ENCODE data around the gene VWC2L. TPM values are rescaled to one million over a fixed set of nuclear protein-coding genes. Genes with fewer than 3 reads are reported as not detected.

VWC2L gene
- total RNA-seq, 1 experiment from 2014 or later: not detected

DNA sequence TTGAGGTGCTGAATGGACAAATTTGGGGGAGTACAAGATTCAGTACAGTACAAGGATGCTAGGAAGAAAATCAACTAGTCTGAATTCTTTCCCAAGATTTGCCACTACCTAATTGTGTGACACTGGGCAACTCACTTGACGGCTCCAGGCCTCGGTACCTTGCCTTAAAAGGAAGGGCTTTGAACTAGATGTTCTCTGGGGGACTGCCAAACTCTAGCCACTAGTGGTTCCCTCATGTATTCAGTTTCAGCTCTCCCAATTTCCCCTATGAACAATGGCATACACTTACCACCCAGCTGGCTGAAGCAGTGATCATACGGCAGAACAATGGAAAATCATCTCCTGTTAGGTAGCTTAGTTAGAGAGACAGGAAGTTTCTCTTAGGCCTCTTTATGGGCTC is 73.4 kb downstream of the VWC2L start:
- Mint-ChIP-seq H3K27ac (no peak overlapping the region), H3K4me1 (peaks cover 4% of the 10 kb centered on the region), H3K4me3 (no peak overlapping the region), H3K9me3 (no peaks in the 10 kb centered on the region), H3K36me3 (no peaks in the 10 kb centered on the region), H3K27me3 (ENCODE audit: low read depth) (no peaks in the 10 kb centered on the region)
- TF ChIP-seq RELA (CRISPR knock-in tag; IDR thresholded peaks at IDR 0.05; ENCODE audit: borderline replicate concordance) (no peak), RORB (CRISPR knock-in tag; IDR thresholded peaks at IDR 0.05) (no peak), ZNF219 (CRISPR knock-in tag; IDR thresholded peaks at IDR 0.05; ENCODE audit: borderline replicate concordance) (no peak), GABPB1 (CRISPR knock-in tag; IDR thresholded peaks at IDR 0.05) (no peak), ZNF396 (CRISPR knock-in tag; IDR thresholded peaks at IDR 0.05; ENCODE audit: borderline replicate concordance) (no peak), TEAD1 (CRISPR knock-in tag; IDR thresholded peaks at IDR 0.05) (no peak), KAT7 (CRISPR knock-in tag; IDR thresholded peaks at IDR 0.05; ENCODE audit: borderline replicate concordance) (no peak), ZBTB21 (CRISPR knock-in tag; IDR thresholded peaks at IDR 0.05; ENCODE audit: borderline replicate concordance) (no peak), TP53 (CRISPR knock-in tag; IDR thresholded peaks at IDR 0.05) (no peak), TEAD4 (CRISPR knock-in tag; IDR thresholded peaks at IDR 0.05) (no peak)
- TF ChIP-seq, protein P1, sequence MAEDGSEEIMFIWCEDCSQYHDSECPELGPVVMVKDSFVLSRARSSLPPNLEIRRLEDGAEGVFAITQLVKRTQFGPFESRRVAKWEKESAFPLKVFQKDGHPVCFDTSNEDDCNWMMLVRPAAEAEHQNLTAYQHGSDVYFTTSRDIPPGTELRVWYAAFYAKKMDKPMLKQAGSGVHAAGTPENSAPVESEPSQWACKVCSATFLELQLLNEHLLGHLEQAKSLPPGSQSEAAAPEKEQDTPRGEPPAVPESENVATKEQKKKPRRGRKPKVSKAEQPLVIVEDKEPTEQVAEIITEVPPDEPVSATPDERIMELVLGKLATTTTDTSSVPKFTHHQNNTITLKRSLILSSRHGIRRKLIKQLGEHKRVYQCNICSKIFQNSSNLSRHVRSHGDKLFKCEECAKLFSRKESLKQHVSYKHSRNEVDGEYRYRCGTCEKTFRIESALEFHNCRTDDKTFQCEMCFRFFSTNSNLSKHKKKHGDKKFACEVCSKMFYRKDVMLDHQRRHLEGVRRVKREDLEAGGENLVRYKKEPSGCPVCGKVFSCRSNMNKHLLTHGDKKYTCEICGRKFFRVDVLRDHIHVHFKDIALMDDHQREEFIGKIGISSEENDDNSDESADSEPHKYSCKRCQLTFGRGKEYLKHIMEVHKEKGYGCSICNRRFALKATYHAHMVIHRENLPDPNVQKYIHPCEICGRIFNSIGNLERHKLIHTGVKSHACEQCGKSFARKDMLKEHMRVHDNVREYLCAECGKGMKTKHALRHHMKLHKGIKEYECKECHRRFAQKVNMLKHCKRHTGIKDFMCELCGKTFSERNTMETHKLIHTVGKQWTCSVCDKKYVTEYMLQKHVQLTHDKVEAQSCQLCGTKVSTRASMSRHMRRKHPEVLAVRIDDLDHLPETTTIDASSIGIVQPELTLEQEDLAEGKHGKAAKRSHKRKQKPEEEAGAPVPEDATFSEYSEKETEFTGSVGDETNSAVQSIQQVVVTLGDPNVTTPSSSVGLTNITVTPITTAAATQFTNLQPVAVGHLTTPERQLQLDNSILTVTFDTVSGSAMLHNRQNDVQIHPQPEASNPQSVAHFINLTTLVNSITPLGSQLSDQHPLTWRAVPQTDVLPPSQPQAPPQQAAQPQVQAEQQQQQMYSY (CRISPR knock-in tag; IDR thresholded peaks at IDR 0.05): no peak
- TF ChIP-seq, protein P2, sequence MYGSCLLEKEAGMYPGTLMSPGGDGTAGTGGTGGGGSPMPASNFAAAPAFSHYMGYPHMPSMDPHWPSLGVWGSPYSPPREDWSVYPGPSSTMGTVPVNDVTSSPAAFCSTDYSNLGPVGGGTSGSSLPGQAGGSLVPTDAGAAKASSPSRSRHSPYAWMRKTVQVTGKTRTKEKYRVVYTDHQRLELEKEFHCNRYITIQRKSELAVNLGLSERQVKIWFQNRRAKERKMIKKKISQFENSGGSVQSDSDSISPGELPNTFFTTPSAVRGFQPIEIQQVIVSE (CRISPR knock-in tag; IDR thresholded peaks at IDR 0.05; ENCODE audit: borderline replicate concordance): no peak
- TF ChIP-seq, protein P3, sequence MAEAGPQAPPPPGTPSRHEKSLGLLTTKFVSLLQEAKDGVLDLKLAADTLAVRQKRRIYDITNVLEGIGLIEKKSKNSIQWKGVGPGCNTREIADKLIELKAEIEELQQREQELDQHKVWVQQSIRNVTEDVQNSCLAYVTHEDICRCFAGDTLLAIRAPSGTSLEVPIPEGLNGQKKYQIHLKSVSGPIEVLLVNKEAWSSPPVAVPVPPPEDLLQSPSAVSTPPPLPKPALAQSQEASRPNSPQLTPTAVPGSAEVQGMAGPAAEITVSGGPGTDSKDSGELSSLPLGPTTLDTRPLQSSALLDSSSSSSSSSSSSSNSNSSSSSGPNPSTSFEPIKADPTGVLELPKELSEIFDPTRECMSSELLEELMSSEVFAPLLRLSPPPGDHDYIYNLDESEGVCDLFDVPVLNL (CRISPR knock-in tag; IDR thresholded peaks at IDR 0.05; ENCODE audit: borderline replicate concordance, low read depth): no peak
- TF ChIP-seq, protein P4, sequence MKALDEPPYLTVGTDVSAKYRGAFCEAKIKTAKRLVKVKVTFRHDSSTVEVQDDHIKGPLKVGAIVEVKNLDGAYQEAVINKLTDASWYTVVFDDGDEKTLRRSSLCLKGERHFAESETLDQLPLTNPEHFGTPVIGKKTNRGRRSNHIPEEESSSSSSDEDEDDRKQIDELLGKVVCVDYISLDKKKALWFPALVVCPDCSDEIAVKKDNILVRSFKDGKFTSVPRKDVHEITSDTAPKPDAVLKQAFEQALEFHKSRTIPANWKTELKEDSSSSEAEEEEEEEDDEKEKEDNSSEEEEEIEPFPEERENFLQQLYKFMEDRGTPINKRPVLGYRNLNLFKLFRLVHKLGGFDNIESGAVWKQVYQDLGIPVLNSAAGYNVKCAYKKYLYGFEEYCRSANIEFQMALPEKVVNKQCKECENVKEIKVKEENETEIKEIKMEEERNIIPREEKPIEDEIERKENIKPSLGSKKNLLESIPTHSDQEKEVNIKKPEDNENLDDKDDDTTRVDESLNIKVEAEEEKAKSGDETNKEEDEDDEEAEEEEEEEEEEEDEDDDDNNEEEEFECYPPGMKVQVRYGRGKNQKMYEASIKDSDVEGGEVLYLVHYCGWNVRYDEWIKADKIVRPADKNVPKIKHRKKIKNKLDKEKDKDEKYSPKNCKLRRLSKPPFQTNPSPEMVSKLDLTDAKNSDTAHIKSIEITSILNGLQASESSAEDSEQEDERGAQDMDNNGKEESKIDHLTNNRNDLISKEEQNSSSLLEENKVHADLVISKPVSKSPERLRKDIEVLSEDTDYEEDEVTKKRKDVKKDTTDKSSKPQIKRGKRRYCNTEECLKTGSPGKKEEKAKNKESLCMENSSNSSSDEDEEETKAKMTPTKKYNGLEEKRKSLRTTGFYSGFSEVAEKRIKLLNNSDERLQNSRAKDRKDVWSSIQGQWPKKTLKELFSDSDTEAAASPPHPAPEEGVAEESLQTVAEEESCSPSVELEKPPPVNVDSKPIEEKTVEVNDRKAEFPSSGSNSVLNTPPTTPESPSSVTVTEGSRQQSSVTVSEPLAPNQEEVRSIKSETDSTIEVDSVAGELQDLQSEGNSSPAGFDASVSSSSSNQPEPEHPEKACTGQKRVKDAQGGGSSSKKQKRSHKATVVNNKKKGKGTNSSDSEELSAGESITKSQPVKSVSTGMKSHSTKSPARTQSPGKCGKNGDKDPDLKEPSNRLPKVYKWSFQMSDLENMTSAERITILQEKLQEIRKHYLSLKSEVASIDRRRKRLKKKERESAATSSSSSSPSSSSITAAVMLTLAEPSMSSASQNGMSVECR (CRISPR knock-in tag; IDR thresholded peaks at IDR 0.05; ENCODE audit: borderline replicate concordance): no peak
- ChIA-PET CTCF (no interaction called here), POLR2A (no interaction called here)
- DNase-seq (ENCODE audit: low spot score) (no peak), ATAC-seq (no peak)

DNA sequence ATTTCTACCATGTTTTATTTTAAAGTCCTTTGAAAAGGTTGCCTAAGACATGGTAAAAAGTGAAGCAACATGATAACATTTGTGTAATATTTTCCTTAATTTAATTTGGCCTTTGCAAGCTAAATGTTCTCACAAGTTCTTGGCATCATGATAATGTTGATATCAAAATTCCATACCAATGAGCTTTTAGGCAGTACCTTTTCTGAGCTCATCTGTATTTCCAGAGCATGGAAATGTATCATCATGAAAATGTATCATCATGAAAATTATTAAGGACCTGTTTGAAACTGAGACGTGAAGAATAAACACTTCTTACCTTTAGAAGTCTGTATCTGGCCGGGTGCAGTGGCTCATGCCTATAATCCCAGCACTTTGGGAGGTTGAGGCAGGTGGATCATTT is 73.8 kb downstream of the VWC2L start:
- no peak for ATAC-seq
- no peaks in the 10 kb centered on the region for H3K9me3 Mint-ChIP-seq
- H3K27me3 Mint-ChIP-seq (ENCODE audit: low read depth): no peaks in the 10 kb centered on the region
- no peak overlapping the region for H3K27ac Mint-ChIP-seq
- H3K4me1 Mint-ChIP-seq: peaks cover 4% of the 10 kb centered on the region
- ChIA-PET CTCF (no interaction called here), POLR2A (no interaction called here)
- no peak overlapping the region for H3K4me3 Mint-ChIP-seq
- DNase-seq (ENCODE audit: low spot score): no peak
- no peaks in the 10 kb centered on the region for H3K36me3 Mint-ChIP-seq
- TF ChIP-seq, protein P5, sequence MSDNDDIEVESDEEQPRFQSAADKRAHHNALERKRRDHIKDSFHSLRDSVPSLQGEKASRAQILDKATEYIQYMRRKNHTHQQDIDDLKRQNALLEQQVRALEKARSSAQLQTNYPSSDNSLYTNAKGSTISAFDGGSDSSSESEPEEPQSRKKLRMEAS (CRISPR knock-in tag; IDR thresholded peaks at IDR 0.05): no peak
- TF ChIP-seq ZBTB21 (CRISPR knock-in tag; IDR thresholded peaks at IDR 0.05; ENCODE audit: borderline replicate concordance): no peak
- no peak for TF ChIP-seq ZNF232 (CRISPR knock-in tag; IDR thresholded peaks at IDR 0.05)
- TF ChIP-seq, protein P6, sequence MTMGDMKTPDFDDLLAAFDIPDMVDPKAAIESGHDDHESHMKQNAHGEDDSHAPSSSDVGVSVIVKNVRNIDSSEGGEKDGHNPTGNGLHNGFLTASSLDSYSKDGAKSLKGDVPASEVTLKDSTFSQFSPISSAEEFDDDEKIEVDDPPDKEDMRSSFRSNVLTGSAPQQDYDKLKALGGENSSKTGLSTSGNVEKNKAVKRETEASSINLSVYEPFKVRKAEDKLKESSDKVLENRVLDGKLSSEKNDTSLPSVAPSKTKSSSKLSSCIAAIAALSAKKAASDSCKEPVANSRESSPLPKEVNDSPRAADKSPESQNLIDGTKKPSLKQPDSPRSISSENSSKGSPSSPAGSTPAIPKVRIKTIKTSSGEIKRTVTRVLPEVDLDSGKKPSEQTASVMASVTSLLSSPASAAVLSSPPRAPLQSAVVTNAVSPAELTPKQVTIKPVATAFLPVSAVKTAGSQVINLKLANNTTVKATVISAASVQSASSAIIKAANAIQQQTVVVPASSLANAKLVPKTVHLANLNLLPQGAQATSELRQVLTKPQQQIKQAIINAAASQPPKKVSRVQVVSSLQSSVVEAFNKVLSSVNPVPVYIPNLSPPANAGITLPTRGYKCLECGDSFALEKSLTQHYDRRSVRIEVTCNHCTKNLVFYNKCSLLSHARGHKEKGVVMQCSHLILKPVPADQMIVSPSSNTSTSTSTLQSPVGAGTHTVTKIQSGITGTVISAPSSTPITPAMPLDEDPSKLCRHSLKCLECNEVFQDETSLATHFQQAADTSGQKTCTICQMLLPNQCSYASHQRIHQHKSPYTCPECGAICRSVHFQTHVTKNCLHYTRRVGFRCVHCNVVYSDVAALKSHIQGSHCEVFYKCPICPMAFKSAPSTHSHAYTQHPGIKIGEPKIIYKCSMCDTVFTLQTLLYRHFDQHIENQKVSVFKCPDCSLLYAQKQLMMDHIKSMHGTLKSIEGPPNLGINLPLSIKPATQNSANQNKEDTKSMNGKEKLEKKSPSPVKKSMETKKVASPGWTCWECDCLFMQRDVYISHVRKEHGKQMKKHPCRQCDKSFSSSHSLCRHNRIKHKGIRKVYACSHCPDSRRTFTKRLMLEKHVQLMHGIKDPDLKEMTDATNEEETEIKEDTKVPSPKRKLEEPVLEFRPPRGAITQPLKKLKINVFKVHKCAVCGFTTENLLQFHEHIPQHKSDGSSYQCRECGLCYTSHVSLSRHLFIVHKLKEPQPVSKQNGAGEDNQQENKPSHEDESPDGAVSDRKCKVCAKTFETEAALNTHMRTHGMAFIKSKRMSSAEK (CRISPR knock-in tag; IDR thresholded peaks at IDR 0.05; ENCODE audit: borderline replicate concordance): no peak
- TF ChIP-seq SOX15 (CRISPR knock-in tag; IDR thresholded peaks at IDR 0.05): no peak
